GM19463 (cell line): ENCODE results near the gene PRKCE.

Experiments
- ATAC-seq: cut with Tn5 transposase; IDR thresholded peaks from one replicate; pipeline ENCODE4 v1.9.1; 2021; ENCODE audit warnings: mild to moderate bottlenecking, moderate library complexity; ENCODE audit not compliant: unreplicated experiment

The PRKCE gene

GRCh38 chr2:45721150-45721549 lies 69.7 kb downstream of the PRKCE start:
- no peak for ATAC-seq

GRCh38 chr2:45722477-45722876 lies 71.0 kb downstream of the PRKCE start:
- no peak for ATAC-seq

- no peak for ATAC-seq
Observed at GRCh38 chr2:45723857-45724256, 72.4 kb downstream of the PRKCE start.

GRCh38 chr2:45724335-45724734 lies 72.9 kb downstream of the PRKCE start:
- no peak for ATAC-seq

GRCh38 chr2:45725731-45726130 lies 74.3 kb downstream of the PRKCE start:
- ATAC-seq: no peak

GRCh38 chr2:45726188-45726587 lies 74.7 kb downstream of the PRKCE start:
- ATAC-seq: no peak

GRCh38 chr2:45728458-45728942 lies 77.0 kb downstream of the PRKCE start:
- peak; percentile 82 for ATAC-seq

- peak; percentile 44 for ATAC-seq
Observed at GRCh38 chr2:45729753-45730512, 78.5 kb downstream of the PRKCE start.

GRCh38 chr2:45731141-45731540 lies 79.7 kb downstream of the PRKCE start:
- no peak for ATAC-seq

- ATAC-seq: no peak
Observed at GRCh38 chr2:45732436-45732835, 81.0 kb downstream of the PRKCE start.

- no peak for ATAC-seq
Observed at GRCh38 chr2:45732946-45733345, 81.5 kb downstream of the PRKCE start.

GRCh38 chr2:45734336-45734735 lies 82.9 kb downstream of the PRKCE start:
- no peak for ATAC-seq

GRCh38 chr2:45734952-45735351 lies 83.5 kb downstream of the PRKCE start:
- ATAC-seq: no peak

- no peak for ATAC-seq
Observed at GRCh38 chr2:45736757-45737704, 85.6 kb downstream of the PRKCE start.

GRCh38 chr2:45739796-45740485 lies 88.5 kb downstream of the PRKCE start:
- ATAC-seq: no peak

GRCh38 chr2:45741161-45741850 lies 89.8 kb downstream of the PRKCE start:
- no peak for ATAC-seq

GRCh38 chr2:45743531-45744396 lies 92.3 kb downstream of the PRKCE start:
- no peak for ATAC-seq

GRCh38 chr2:45745231-45745630 lies 93.8 kb downstream of the PRKCE start:
- ATAC-seq: no peak

- no peak for ATAC-seq
Observed at GRCh38 chr2:45746888-45747287, 95.4 kb downstream of the PRKCE start.

- ATAC-seq: no peak
Observed at GRCh38 chr2:45747363-45747762, 95.9 kb downstream of the PRKCE start.
